Urothelium cell line (cell line): Measurements from ENCODE around the gene TEKT5.
A peak's percentile ranks its signal among the peaks of the same experiment; 100 is the strongest.
"Not testable (repeated sequence)": the region's sequence is repeated elsewhere in the genome, so short reads cannot be mapped to it uniquely, and the experiment has no call there.

Experiments
- DNase-seq: peaks from one replicate; pipeline ENCODE4 v3.0.0; 2011; ENCODE audit warnings: low spot score, mixed read lengths
- FAIRE-seq: peaks from 2 replicates; lab custom pipeline; 2011; peaks lifted over from hg19 to GRCh38; lab: Jason Lieb, UNC

The TEKT5 gene

GRCh38 chr16:10694830-10695229 is at the start of gene TEKT5:
TSS of gene TEKT5 (minus strand) at chr16:10694930. CDS start at chr16:10694873, 57 bp downstream.
- DNase-seq, result no peak
- FAIRE-seq, result no peak

GRCh38 chr16:10743610-10744369 is 49.1 kb upstream of the TEKT5 start, which contains the start of gene NUBP1:
TSS of gene NUBP1 (plus strand) at chr16:10743842. CDS start at chr16:10743864, 22 bp downstream.
- peak; percentile 42 for FAIRE-seq

GRCh38 chr16:10743227-10743609 is 48.5 kb upstream of the TEKT5 start:
- DNase-seq (no peak), FAIRE-seq (no peak)

More at GRCh38 chr16:10743610-10744369, 49.1 kb upstream of the TEKT5 start, which contains the start of gene NUBP1:
- peak; percentile 98 for DNase-seq

- FAIRE-seq (no peak), DNase-seq (no peak)
Measured at GRCh38 chr16:10741844-10742243, 47.1 kb upstream of the TEKT5 start.

GRCh38 chr16:10741249-10741648 is 46.5 kb upstream of the TEKT5 start:
- FAIRE-seq, DNase-seq: not testable (repeated sequence)

- DNase-seq, result no peak
- no peak for FAIRE-seq
Measured at GRCh38 chr16:10740845-10741208, 46.1 kb upstream of the TEKT5 start.

- DNase-seq, result no peak
- FAIRE-seq, result no peak
Measured at GRCh38 chr16:10740000-10740844, 45.5 kb upstream of the TEKT5 start.

- FAIRE-seq (no peak), DNase-seq (peak; percentile 31)
Measured at GRCh38 chr16:10738231-10739077, 43.7 kb upstream of the TEKT5 start.

GRCh38 chr16:10737068-10737625 is 42.4 kb upstream of the TEKT5 start:
- DNase-seq (peak; percentile 76), FAIRE-seq (no peak)

GRCh38 chr16:10731790-10732189 is 37.1 kb upstream of the TEKT5 start:
- no peak for DNase-seq
- FAIRE-seq, result no peak

GRCh38 chr16:10729104-10730048 is 34.6 kb upstream of the TEKT5 start:
- peak; percentile 90 for DNase-seq
- FAIRE-seq, result peak; percentile 95

GRCh38 chr16:10728003-10728887 is 33.5 kb upstream of the TEKT5 start:
- no peak for FAIRE-seq

GRCh38 chr16:10708969-10709368 is 14.2 kb upstream of the TEKT5 start:
- peak; percentile 90 for FAIRE-seq
- no peak for DNase-seq

More at GRCh38 chr16:10728003-10728887, 33.5 kb upstream of the TEKT5 start:
- no peak for DNase-seq

GRCh38 chr16:10699756-10700155 is 5.0 kb upstream of the TEKT5 start:
- no peak for DNase-seq

GRCh38 chr16:10694306-10694705 is 424 bp downstream of the TEKT5 start:
- DNase-seq (no peak), FAIRE-seq (no peak)

More at GRCh38 chr16:10699756-10700155, 5.0 kb upstream of the TEKT5 start:
- FAIRE-seq, result peak; percentile 46

GRCh38 chr16:10693889-10694288 is 841 bp downstream of the TEKT5 start:
- no peak for DNase-seq
- FAIRE-seq, result no peak

- no peak for FAIRE-seq
- DNase-seq, result no peak
Measured at GRCh38 chr16:10692470-10692869, 2.3 kb downstream of the TEKT5 start.

- FAIRE-seq (no peak), DNase-seq (no peak)
Measured at GRCh38 chr16:10688726-10689125, 6.0 kb downstream of the TEKT5 start.
